ENCODE measurements around the gene TPST1.
"Not testable (repeated sequence)": the region's sequence is repeated elsewhere in the genome, so short reads cannot be mapped to it uniquely, and the experiment has no call there.

The TPST1 gene

DNA sequence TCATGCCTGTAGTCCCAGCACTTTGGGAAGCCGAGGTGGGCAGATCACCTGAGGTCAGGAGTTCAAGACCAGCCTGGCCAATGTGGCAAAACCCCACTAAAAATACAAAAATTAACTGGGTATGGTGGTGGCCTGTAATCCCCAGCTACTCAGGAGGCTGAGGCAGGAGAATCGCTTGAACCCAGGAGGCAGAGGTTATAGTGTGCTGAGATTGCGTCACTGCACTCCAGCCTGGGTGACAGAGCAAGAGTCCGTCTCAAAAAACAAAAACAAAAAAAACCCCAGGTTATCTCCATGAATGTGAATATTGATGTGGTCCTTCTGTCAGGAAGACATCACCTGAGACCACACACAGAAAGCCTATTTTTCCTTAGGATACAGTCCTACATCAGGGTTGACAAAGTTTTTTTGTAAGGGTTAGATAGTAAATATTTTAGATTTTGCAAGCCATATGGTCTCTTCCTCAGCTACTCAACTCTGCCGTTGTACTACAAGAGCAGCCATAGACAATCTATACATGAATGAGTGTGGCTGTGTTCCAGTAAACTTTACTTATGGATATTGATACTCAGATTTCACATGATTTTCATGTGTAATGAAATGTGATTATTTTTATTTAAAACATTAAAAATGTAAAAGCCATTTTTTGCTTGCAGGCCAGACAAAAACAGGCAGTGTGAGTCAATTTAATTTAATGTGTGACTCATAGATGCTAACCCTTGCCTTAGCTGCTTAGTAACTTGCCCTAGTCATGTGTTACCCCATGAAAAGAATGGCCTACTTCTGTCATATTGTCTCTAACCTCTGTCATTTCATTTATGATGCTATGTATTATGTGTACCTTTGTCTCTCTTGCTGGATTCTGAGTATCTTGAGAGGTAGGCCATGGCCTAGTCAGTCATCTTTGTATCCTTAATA lies 78.1 kb downstream of the TPST1 start:
- DNase-seq (ENCODE audit: low read depth in 2 of 2) = no peak

- DNase-seq (ENCODE audit: low read depth in 2 of 2) = no peak
These were observed 90.9 kb downstream of the TPST1 start for GRCh38 chr7:66296001-66296521.

GRCh38 chr7:66296557-66296956 lies 91.4 kb downstream of the TPST1 start:
- no peak for DNase-seq (ENCODE audit: low read depth in 2 of 2)

GRCh38 chr7:66297579-66297978 lies 92.4 kb downstream of the TPST1 start:
- DNase-seq (ENCODE audit: low read depth in 2 of 2) = no peak

DNA sequence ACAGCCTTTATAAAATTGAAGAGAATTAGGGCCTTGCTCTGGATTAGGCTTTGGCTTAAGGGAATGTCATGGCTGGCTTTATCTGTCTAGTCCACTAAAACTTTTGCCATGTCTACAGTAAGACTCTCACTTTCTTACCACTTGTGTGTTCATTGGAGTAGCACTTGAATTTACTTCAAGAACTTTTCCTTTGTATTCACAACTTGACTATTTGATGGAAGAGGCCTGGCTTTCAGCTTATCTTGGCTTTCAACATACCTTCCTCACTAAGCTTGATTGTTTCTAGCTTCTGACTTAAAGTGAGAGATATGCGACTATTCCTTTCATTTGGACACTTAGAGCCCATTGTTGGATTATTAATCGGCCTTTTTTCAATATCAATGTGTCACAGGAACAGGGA lies 96.1 kb downstream of the TPST1 start:
- DNase-seq (ENCODE audit: low read depth in 2 of 2) = no peak

- DNase-seq (ENCODE audit: low read depth in 2 of 2) = no peak
These were observed 96.6 kb downstream of the TPST1 start for GRCh38 chr7:66301737-66302136.

DNA sequence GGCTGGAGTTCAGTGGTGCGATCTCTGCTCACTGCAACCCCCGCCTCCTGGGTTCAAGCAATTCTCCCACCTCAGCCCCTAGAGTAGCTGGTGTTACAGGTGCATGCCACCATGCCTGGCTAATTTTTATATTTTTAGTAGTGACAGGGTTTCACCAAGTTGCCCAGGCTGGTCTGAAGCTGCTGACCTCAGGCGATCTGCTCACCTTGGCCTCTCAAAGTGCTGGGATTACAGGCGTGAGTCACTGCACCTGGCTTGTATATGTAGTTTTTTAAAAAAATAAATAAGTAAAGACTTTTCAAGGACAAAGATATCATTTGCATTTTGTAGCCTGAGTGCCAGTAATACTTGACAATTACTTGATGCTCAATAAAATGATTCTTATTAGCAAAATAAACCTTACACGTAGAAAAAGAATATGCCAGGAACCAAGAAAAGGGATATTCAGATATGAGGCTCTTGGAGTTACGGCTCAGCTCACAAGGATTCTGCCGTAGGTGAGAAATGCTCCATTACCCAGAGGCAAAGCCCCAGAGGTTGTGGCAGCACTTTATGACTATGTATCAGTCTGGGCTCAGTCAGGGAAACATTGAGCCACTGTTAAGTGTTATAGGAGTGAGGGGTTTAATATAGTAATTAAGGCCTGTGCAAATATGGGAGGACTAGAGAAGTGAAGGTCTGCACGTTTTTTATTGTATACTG lies 98.5 kb downstream of the TPST1 start:
- no peak for DNase-seq (ENCODE audit: low read depth in 2 of 2)

DNA sequence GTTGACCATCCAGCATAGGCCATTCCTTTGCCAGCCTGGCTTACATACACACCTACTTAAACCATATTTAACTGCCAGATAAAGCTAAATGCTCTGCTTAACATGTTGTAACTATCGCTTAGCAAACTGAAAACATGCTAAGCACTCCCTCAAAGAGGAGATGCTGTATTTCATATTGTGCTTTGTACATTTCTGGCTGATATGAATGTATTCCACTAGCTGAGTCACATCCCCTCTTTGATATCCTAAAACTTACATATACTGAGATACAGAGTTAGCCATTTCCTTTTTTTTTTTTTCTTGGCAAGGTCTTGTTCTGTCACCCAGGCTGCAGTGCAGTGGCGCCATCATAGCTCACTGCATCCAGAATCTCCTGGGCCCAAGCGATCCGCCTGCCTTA lies 99.4 kb downstream of the TPST1 start:
- no peak for DNase-seq (ENCODE audit: low read depth in 2 of 2)

- DNase-seq (ENCODE audit: low read depth in 2 of 2) = no peak
These were observed 101.1 kb downstream of the TPST1 start for GRCh38 chr7:66306243-66306642.

GRCh38 chr7:66307591-66308215 lies 102.6 kb downstream of the TPST1 start:
- DNase-seq (ENCODE audit: low read depth in 2 of 2) = no peak

- no peak for DNase-seq (ENCODE audit: low read depth in 2 of 2)
These were observed 103.3 kb downstream of the TPST1 start for GRCh38 chr7:66308411-66308810.

- no peak for DNase-seq (ENCODE audit: low read depth in 2 of 2)
These were observed 105.5 kb downstream of the TPST1 start for GRCh38 chr7:66310620-66311019.

GRCh38 chr7:66313886-66314568 lies 108.9 kb downstream of the TPST1 start:
- no peak for DNase-seq (ENCODE audit: low read depth in 2 of 2)

DNA sequence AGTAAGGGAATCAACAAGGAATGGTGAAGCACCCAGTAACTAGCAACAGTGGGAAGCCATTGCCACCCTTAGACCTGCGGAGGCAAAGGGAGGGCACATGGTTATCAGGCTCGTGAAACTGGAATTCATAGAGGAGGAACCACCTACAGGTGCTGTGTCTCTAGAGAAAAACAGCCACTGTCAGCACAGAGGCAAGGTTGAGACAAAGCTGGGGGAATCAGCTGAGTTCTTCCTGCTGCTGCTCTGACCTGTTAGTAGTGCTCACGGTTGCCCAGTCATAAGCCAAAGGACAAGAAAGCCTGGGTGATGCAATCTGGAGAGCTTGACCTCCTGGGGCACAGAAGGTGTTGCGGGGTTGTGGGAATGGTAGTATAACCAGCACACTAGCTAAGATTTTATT lies 110.1 kb downstream of the TPST1 start:
- DNase-seq (ENCODE audit: low read depth in 2 of 2) = no peak

DNA sequence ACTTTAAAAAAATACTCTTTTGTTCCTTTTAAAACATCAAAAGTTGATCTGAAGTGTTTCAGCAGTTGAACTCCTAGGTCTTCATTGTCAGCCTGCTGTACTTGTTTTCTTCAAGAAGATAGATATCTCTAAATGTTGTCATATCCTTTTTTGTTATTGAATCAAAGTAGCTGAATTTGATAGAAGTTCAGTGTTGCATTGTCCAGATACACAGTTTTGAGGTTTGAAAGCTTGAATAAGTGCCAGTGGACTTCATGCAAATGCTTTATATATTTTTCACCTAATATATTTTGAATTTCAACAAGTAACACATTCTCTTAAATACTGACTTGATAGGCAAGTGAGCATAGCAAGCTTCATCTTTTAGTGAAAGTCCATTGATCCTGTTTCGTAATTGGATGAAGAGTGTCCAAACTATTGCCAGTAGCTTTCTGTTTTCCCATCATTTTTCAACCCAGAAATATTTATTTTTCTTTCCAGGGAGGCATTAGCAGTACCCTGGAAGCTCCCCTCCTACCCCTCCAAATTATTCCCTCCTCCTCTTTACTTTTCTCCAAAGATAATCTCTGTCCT lies 114.4 kb downstream of the TPST1 start:
- no peak for DNase-seq (ENCODE audit: low read depth in 2 of 2)

DNA sequence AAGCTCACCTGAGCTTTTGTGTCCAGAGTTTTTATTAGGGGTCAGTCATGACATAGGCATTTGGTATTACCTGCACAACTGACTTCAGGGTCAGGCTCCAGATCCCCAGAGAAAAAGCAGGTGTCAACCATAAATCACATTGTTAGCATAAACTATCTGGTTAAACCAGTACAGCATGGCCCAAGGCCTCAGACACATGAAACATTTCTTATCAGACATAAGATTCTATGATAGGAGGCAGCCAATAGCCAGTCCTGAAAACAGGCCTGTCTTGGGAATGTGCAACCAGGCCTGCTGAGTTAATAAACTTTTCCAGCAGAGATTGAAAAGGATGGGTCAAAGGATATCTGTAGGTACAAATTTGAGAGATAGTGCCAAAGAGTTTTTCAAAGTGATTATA lies 116.1 kb downstream of the TPST1 start:
- no peak for DNase-seq (ENCODE audit: low read depth in 2 of 2)

- no peak for DNase-seq (ENCODE audit: low read depth in 2 of 2)
These were observed 118.1 kb downstream of the TPST1 start for GRCh38 chr7:66323114-66323796.

GRCh38 chr7:66324985-66325384 lies 119.9 kb downstream of the TPST1 start:
- not testable (repeated sequence) for DNase-seq (ENCODE audit: low read depth in 2 of 2)

DNA sequence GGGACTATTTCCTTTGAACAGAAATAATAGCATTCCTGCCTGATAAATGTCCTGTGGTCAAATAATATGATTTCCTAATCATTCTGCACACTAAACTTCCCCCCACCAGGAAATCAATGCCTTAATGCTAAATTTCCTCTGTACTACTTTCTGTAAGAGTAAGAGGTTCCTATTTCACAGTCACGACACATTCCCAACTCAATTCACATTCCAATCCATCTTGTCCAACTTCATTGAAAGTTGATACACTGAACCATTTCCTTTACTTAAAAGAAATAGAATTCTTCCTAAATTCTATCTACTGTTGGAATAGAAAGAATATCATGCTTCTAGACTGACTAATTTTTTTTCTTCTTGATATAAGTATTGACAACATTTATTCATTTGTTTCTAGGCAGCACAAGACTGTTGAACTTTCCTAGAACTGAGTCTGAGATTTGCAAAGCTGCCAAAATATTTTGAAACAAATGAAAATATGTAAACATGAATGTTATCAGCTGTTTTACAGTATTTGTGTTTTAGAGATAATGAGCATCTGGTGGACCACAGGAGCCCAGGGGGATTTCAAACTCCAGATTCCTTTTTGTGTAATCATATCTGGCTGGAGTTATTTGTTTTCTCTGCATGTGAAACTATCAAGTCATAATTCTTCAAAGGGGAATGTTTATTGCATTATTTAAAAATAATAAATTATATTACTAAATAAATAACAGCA lies 121.5 kb downstream of the TPST1 start:
- no peak for DNase-seq (ENCODE audit: low read depth in 2 of 2)

- no peak for DNase-seq (ENCODE audit: low read depth in 2 of 2)
These were observed 125.8 kb downstream of the TPST1 start for GRCh38 chr7:66330961-66331360.

All from activated CD4-positive, alpha-beta T cell treated with anti-CD3 and anti-CD28 coated beads for 24 hours (primary cell).